GDM1 (cell line): ENCODE results near the gene RERE.
"Not testable (repeated sequence)": the region's sequence is repeated elsewhere in the genome, so short reads cannot be mapped to it uniquely, and the experiment has no call there.

Experiments
- DNase-seq: peaks from one replicate; lab custom pipeline; 2025; lab: John Stamatoyannopoulos, UW

RERE gene

GRCh38 chr1:8602471-8603219 is 214.8 kb downstream of the RERE start:
- DNase-seq: no peak

DNA sequence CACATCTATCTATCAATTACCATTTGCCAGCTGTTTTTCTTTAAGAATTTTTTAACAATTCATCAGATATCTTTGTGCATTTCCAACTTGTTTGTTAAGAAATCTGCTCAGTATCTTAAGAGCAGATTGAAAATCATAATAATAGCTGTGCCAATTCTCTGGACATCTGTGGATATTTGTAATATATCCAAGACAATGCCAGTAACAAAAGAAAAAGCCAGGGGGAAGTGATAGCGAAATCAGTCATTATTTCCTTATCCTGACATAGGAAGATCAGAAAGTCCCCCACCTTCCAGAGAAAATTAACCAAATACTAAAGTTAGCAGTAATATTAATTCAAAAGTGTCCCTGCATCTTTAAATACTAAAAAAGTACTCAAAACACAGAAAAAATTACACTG is 217.1 kb downstream of the RERE start:
- no peak for DNase-seq

DNA sequence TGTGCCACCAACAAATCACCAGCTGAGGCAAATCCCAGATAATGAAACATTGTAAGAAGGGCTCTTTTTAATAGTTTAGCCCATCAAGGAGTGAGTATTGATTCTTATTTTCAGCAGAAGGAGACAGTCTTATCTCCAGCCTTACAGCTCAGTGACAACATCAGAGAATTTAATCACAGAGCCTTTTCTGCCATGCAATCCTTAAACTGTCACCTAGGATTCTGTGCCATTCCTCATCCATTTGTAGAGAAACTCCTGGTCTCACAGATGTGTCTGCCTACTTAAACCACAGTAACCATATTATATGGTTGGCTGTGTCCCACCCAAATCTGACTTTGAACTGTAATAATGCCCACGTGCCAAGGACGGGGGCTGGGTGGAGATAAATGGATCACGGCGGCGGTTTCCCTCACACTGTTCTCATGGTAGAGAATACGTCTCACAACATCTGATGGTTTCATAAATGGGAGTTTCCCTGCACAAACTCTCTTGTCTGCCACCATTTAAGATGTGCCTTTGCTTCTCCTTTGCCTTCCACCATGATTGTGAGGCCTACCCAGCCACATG is 217.7 kb downstream of the RERE start:
- DNase-seq: no peak

DNA sequence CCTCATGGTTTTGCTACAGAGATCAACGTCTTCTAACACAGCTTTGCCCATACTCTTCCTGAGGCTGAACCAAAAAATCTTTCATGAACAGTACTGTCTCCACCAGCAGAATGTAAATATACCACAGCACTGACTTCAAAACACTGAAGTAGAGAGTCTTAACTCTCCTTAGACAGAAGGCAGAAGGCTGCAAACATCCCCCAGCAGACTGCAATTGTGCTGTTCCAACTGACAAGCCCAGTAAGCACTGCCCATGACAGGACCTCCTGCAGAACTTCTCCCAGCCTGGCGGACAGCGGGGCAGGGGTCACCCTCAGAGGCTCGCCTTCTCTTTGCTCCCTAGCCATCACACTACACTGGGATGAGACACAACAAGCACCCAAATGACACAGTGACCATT is 218.7 kb downstream of the RERE start:
- DNase-seq: no peak

DNA sequence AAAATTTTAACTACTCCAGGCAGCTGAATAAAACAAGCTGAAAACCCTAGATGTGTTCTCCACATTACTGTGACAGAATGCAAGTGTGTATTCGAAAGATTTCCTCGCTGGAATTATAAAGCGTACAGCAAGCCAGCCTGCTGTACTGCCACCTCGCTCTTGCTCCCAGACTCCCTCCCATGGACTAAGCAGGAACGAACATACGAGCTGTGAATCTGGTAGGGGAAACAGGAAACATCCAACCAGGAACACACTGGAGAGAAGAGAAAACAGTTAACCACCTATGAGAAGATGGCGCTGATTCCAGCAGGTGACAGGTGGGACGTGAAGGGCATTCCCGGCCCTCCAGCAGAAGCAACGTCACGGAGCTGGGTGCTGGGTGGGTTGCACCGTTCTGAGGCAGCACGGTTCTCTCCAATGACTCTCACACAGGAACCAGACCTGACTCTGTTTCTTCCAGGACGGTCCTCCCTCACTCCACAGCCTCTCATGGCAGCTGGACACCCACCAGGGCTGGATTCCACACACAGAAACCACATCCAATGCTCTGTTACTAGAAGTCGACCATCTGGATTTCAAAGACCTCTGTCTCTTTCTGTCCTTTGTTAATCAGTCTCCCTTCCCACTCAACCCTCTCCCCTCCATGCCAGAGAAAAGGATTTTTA is 219.2 kb downstream of the RERE start:
- DNase-seq: no peak

GRCh38 chr1:8597455-8597854 is 220.0 kb downstream of the RERE start:
- no peak for DNase-seq

- DNase-seq: no peak
Measured at GRCh38 chr1:8595941-8596340, 221.5 kb downstream of the RERE start.

DNA sequence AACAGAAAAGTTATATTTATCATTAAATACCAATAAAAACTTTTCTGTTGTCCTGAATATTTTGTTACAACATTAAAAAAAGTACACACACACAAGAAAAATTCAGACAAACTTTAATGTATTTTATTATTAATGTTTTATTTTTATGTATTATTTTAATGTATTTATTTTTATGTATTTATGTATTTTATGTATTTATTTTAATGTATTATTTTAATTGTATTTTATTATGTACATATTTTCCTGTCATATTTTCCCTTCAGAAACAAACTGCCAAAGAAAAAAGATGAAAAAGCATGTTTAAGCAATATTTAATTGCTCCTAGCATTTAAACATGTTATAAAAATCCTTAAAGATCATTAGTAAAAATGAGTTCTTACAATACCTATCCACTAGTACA is 222.1 kb downstream of the RERE start:
- no peak for DNase-seq

DNA sequence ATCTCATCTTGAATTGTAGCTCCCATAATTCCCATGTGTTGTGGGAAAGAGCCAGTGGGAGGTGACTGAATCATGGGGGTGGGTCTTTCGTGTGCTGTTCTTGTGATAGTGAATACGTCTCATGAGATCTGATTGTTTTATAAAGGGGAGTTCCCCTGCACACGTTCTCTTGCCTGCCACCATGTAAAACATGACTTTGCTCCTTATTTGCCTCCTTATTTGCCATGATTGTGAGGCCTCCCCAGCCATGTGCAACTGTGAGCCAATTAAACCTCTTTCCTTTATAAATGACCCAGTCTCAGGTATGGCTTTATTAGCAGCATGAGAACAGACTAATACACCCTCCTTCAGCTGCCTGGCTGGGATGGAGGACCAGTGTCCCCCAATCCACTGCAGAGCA is 224.1 kb downstream of the RERE start:
- DNase-seq: not testable (repeated sequence)

GRCh38 chr1:8591569-8591968 is 225.9 kb downstream of the RERE start:
- DNase-seq: no peak

GRCh38 chr1:8590721-8591351 is 226.6 kb downstream of the RERE start:
- DNase-seq: no peak

DNA sequence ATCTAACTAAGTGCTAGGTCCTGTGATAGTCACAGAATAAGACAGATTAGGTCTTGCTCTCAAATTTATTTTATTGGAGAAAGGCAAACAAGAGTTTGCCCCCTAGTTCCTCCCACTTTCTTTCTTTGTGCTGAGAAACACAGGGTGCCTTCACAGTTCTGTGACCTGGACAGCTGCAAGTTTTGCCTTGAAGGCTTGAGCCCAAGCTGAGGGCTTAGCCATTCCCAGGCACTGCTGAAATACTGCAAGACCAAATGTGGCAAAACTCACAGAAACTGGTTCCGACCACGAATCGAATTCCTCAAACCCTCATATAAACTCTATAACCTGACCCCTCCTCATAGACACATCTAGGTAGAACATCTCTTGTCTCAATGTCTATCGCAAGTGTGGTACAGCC is 227.9 kb downstream of the RERE start:
- no peak for DNase-seq

GRCh38 chr1:8587784-8588183 is 229.7 kb downstream of the RERE start:
- DNase-seq: no peak

- DNase-seq: no peak
Measured at GRCh38 chr1:8586438-8586837, 231.0 kb downstream of the RERE start.

GRCh38 chr1:8584316-8584715 is 233.1 kb downstream of the RERE start:
- DNase-seq: no peak

DNA sequence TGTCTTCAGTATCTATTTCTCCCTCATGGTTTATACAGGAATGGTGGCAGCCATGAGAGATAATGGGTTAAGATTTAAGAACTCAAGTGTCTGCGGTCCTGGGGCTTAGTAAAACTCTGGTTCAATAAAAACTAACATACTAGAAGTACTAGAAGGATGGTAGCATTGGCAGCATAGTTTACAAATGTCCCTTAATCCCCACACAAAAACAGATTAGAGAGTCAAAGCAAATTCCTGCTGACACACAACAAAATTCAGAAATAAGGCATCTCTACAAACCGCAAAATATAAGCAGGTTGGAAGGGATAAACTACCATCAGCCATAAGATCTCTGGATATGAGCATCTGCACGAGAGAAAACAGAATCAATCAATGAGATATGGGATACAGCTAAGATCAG is 234.4 kb downstream of the RERE start:
- no peak for DNase-seq

DNA sequence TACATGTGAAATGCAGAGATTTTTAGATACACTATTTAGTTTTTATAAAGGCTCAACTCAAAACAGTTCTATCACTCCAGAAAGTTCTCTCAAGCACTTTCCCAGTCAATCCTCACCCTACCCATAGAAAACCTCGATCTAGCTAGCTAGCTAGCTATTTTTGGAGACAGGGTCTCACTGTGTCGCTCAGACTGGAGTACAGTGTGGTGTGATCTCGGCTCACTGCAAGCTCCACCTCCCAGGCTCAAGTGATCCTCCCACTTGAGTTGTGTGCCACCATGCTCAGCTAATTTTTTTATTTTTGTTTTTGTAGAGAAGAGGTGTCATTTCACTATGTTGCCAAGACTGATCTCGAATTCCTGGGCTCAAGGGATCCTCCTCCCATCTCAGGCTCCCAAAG is 236.9 kb downstream of the RERE start:
- no peak for DNase-seq

- DNase-seq: no peak
Measured at GRCh38 chr1:8578936-8579335, 238.5 kb downstream of the RERE start.

GRCh38 chr1:8578132-8578877 is 239.1 kb downstream of the RERE start:
- DNase-seq: no peak

DNA sequence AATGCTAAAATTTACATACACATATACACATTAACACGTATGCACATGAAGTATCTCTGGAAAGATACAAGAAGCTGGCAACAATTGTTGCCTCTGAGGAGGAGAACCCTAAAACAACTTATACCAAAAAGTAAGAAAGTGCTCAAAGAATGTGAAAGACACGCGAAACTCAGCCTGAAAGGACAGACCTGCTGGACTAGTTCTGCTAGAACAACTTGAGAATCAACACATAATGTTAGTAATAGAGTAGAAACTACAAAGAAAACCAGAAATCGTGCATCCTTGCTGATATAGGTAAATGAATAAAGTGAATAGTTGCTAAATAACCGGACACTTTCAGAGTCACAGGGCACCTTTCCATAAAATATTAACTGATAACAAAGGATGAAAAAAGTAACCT is 242.5 kb downstream of the RERE start:
- no peak for DNase-seq

DNA sequence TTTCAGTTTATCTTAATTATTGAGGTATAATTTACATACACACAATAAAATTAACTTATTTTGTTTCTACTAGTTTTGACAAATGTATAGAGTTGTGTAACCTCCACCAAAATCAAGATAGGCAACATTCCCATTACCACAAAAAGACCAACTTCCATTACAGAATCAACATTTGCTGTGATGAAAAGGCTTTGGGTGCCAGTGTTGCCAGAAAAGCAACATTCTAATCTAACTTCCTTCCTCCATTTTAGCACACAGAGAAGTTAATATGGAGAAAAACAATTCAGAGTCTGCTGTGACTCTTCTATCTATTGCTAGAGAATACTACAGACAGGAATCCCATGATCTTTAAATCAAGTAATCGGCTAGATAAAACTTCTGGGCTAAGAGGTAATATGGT is 245.3 kb downstream of the RERE start:
- no peak for DNase-seq

GRCh38 chr1:8571200-8571984 is 246.0 kb downstream of the RERE start:
- DNase-seq: no peak
